ENCODE data around the gene JMJD1C. TPM values are rescaled to one million over a fixed set of nuclear protein-coding genes. Genes with fewer than 3 reads are reported as not detected.
A peak's percentile ranks its signal among the peaks of the same experiment; 100 is the strongest.

The JMJD1C gene
- total RNA-seq, 1 experiment from 2014 or later: 31.5 TPM

- DNase-seq (ENCODE audit: low spot score): no peak
These were observed 12.8 kb upstream of the JMJD1C start for GRCh38 chr10:63478564-63478963.

GRCh38 chr10:63477927-63478326 is 12.2 kb upstream of the JMJD1C start:
- DNase-seq (ENCODE audit: low spot score): no peak

- no peak for DNase-seq (ENCODE audit: low spot score)
These were observed 8.7 kb upstream of the JMJD1C start for GRCh38 chr10:63474488-63474887.

GRCh38 chr10:63470928-63471327 is 5.2 kb upstream of the JMJD1C start:
- DNase-seq (ENCODE audit: low spot score): no peak

GRCh38 chr10:63468947-63469346 is 3.2 kb upstream of the JMJD1C start:
- no peak for DNase-seq (ENCODE audit: low spot score)

- no peak for DNase-seq (ENCODE audit: low spot score)
These were observed 2.1 kb upstream of the JMJD1C start for GRCh38 chr10:63467841-63468240.

GRCh38 chr10:63466144-63466935 is 563 bp upstream of the JMJD1C start:
- DNase-seq (ENCODE audit: low spot score): peak; percentile 56

- DNase-seq (ENCODE audit: low spot score): no peak
These were observed 1.1 kb downstream of the JMJD1C start for GRCh38 chr10:63464402-63465292.

- DNase-seq (ENCODE audit: low spot score): no peak
These were observed 3.3 kb downstream of the JMJD1C start for GRCh38 chr10:63462442-63462841.

GRCh38 chr10:63458177-63458576 is 7.6 kb downstream of the JMJD1C start:
- no peak for DNase-seq (ENCODE audit: low spot score)

- no peak for DNase-seq (ENCODE audit: low spot score)
These were observed 8.2 kb downstream of the JMJD1C start for GRCh38 chr10:63457594-63457993.

- no peak for DNase-seq (ENCODE audit: low spot score)
These were observed 9.2 kb downstream of the JMJD1C start for GRCh38 chr10:63456437-63457210.

- DNase-seq (ENCODE audit: low spot score): no peak
These were observed 10.3 kb downstream of the JMJD1C start for GRCh38 chr10:63455507-63455906.

GRCh38 chr10:63454631-63455030 is 11.1 kb downstream of the JMJD1C start:
- DNase-seq (ENCODE audit: low spot score): no peak

GRCh38 chr10:63452524-63452923 is 13.3 kb downstream of the JMJD1C start:
- no peak for DNase-seq (ENCODE audit: low spot score)

- DNase-seq (ENCODE audit: low spot score): no peak
These were observed 18.9 kb downstream of the JMJD1C start for GRCh38 chr10:63446716-63447440.

- DNase-seq (ENCODE audit: low spot score): no peak
These were observed 24.4 kb downstream of the JMJD1C start for GRCh38 chr10:63441404-63441803.

- no peak for DNase-seq (ENCODE audit: low spot score)
These were observed 26.2 kb downstream of the JMJD1C start for GRCh38 chr10:63439607-63440006.

- DNase-seq (ENCODE audit: low spot score): no peak
These were observed 27.0 kb downstream of the JMJD1C start for GRCh38 chr10:63438506-63439498.
